22Rv1 (cell line): ENCODE results near the gene ATRX.

Experiments
- ZFX ChIP-seq: fragments of 450-650 bp; IDR thresholded peaks from 2 replicates; pipeline ENCODE4 v1.6.1; 2017; ENCODE audit warnings: antibody characterized with exemption, borderline replicate concordance
- TF ChIP-seq, protein P1 (sequence below): fragments of 450-650 bp; IDR thresholded peaks from 2 replicates; pipeline ENCODE4 v1.5.1; 2017; ENCODE audit warnings: mild to moderate bottlenecking

DNA sequence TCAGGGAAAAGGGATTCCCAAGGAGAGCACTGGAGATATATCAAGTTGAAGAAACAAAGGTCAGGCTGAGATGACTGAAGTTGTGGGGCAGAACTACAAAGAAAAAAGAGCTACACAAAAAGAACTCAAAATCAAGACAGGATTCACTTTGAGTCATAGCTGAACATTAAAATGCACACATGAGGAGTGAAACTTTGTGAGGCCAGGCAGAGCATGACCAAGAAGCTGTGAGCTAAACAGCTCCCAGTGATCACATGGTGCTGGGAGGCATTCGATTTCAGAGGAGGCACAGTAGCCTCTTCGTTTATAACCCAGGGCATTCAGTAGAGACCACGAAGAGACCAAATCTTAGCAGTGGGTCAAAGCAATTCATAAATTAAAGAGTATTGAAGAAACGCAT is 145.3 kb downstream of the ATRX start:
- TF ChIP-seq, protein P1, sequence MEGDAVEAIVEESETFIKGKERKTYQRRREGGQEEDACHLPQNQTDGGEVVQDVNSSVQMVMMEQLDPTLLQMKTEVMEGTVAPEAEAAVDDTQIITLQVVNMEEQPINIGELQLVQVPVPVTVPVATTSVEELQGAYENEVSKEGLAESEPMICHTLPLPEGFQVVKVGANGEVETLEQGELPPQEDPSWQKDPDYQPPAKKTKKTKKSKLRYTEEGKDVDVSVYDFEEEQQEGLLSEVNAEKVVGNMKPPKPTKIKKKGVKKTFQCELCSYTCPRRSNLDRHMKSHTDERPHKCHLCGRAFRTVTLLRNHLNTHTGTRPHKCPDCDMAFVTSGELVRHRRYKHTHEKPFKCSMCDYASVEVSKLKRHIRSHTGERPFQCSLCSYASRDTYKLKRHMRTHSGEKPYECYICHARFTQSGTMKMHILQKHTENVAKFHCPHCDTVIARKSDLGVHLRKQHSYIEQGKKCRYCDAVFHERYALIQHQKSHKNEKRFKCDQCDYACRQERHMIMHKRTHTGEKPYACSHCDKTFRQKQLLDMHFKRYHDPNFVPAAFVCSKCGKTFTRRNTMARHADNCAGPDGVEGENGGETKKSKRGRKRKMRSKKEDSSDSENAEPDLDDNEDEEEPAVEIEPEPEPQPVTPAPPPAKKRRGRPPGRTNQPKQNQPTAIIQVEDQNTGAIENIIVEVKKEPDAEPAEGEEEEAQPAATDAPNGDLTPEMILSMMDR, result no peak
- no peak for TF ChIP-seq ZFX
